Upper lobe of right lung (tissue), 1 donor: ENCODE measurements around the gene RTP3. TPM values are rescaled to one million over a fixed set of nuclear protein-coding genes. Genes with fewer than 3 reads are reported as not detected.

Experiments
- ATAC-seq: fragments of 200-7000 bp; cut with Tn5 transposase; one replicate; pipeline ENCODE4 v1.9.1; 2020; ENCODE audit warnings: mild to moderate bottlenecking, moderate library complexity
- DNase-seq: peaks from one replicate; pipeline ENCODE4 v3.0.0-alpha.2; 2020
- H3K27ac ChIP-seq: fragments of 200-600 bp; one replicate; pipeline ENCODE4 v1.8.0; 2022
- H3K27me3 ChIP-seq: fragments of 200-600 bp; one replicate; pipeline ENCODE4 v1.8.0; 2022; ENCODE audit warnings: mild to moderate bottlenecking
- H3K36me3 ChIP-seq: fragments of 200-600 bp; one replicate; pipeline ENCODE4 v1.8.0; 2022
- H3K4me1 ChIP-seq: fragments of 200-600 bp; one replicate; pipeline ENCODE4 v1.8.0; 2022
- H3K4me3 ChIP-seq: fragments of 200-600 bp; one replicate; pipeline ENCODE4 v1.8.0; 2022; ENCODE audit warnings: mild to moderate bottlenecking
- H3K9me3 ChIP-seq: fragments of 200-600 bp; one replicate; pipeline ENCODE4 v1.8.0; 2022
- intact Hi-C: fragments of 100-400 bp; cut with DNase I; formaldehyde crosslinking; loops from one replicate; pipeline ENCODE4 v1.11.0; 2022
- total RNA-seq: library from RNA; stranded (reverse); fragmentation: NEBNext Ultra II Directional; extraction: Animal tissue kit (Norgen Biotek cat#: 25700); gene quantifications from one replicate; pipeline ENCODE4 v1.2.1, GENCODE V29; 2021
- TF ChIP-seq, protein P1 (sequence below): fragments of 200-600 bp; IDR thresholded peaks from one replicate; pipeline ENCODE4 v1.8.0; 2022; ENCODE audit warnings: antibody characterized with exemption
- donor health status: DM: no; HTN: yes; CAD: no; lungs with severe emphysema.

Gene RTP3
- total RNA-seq, 1 donor from 2014 or later: not detected

DNA sequence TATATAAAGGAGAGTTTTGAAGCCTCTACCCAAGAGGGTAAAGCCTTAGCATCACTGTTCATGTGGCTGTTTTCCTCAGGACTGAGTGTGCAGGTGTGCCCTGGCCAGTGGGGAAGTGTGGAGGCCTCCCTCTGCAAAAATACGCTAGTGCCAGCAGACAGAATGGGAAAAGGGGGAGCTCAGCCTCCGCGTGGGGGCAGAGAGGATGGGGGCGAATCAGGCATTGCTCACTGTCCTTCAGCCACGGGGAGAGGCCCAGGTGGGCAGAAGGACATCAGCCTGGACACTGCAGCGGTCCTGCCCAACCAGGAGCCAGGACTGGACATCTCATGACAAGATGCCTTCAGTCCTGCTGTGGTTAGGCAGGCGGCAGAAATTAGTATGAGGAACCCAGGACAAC is 43.2 kb upstream of the RTP3 start:
- Histone ChIP-seq H3K27me3 (no peaks in the 10 kb centered on the region), H3K36me3 (no peaks in the 10 kb centered on the region), H3K27ac (no peak overlapping the region), H3K4me1 (no peaks in the 10 kb centered on the region), H3K4me3 (no peak overlapping the region), H3K9me3 (no peaks in the 10 kb centered on the region)
- intact Hi-C loops: no loop called here
- ATAC-seq (no peak), DNase-seq (no peak)
- TF ChIP-seq, protein P1, sequence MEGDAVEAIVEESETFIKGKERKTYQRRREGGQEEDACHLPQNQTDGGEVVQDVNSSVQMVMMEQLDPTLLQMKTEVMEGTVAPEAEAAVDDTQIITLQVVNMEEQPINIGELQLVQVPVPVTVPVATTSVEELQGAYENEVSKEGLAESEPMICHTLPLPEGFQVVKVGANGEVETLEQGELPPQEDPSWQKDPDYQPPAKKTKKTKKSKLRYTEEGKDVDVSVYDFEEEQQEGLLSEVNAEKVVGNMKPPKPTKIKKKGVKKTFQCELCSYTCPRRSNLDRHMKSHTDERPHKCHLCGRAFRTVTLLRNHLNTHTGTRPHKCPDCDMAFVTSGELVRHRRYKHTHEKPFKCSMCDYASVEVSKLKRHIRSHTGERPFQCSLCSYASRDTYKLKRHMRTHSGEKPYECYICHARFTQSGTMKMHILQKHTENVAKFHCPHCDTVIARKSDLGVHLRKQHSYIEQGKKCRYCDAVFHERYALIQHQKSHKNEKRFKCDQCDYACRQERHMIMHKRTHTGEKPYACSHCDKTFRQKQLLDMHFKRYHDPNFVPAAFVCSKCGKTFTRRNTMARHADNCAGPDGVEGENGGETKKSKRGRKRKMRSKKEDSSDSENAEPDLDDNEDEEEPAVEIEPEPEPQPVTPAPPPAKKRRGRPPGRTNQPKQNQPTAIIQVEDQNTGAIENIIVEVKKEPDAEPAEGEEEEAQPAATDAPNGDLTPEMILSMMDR: no peak

GRCh38 chr3:46455231-46456115 is 42.3 kb upstream of the RTP3 start:
- TF ChIP-seq, protein P1: no peak
- Histone ChIP-seq H3K36me3 (no peaks in the 10 kb centered on the region), H3K27me3 (no peaks in the 10 kb centered on the region), H3K4me1 (no peaks in the 10 kb centered on the region), H3K4me3 (no peak overlapping the region), H3K27ac (no peak overlapping the region), H3K9me3 (no peaks in the 10 kb centered on the region)
- no peak for DNase-seq
- peak; percentile 16 for ATAC-seq
- intact Hi-C loops: no loop called here

DNA sequence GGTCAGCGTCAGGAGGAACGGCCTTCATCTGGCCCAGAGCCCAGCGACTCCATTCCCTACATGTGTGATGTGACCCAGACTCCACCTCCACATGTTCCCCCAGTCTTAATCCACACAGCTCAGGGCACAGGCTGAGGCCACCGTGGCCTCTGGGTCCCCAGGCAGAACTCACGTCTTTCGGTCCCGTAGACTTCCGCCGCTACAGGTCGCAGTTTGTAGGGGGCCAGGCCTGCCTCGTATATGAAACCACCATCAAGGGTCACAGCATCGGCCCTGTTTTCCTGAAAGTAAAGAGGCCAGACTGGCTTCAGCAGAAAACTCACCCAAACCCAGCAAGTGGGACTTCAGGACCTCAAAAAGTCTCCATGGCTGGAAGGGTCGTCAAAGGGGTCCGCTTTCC is 41.7 kb upstream of the RTP3 start:
- TF ChIP-seq, protein P1: no peak
- Histone ChIP-seq H3K4me3 (no peak overlapping the region), H3K27ac (no peak overlapping the region), H3K9me3 (no peaks in the 10 kb centered on the region), H3K4me1 (no peaks in the 10 kb centered on the region), H3K36me3 (no peaks in the 10 kb centered on the region), H3K27me3 (no peaks in the 10 kb centered on the region)
- ATAC-seq (no peak), DNase-seq (no peak)
- intact Hi-C loops: no loop called here

GRCh38 chr3:46460051-46460450 is 37.7 kb upstream of the RTP3 start:
- TF ChIP-seq, protein P1: no peak
- no peak for DNase-seq
- intact Hi-C loops: no loop called here

GRCh38 chr3:46462111-46462510 is 35.7 kb upstream of the RTP3 start:
- peaks cover 25% of the 10 kb centered on the region for H3K27me3 ChIP-seq
- H3K4me1 ChIP-seq: peaks cover 14% of the 10 kb centered on the region
- intact Hi-C loops: no loop called here
- peak overlapping the region; percentile 21 for H3K4me3 ChIP-seq
- ATAC-seq: peak; percentile 25
- H3K27ac ChIP-seq: peak overlapping the region; percentile 55
- no peaks in the 10 kb centered on the region for H3K36me3 ChIP-seq
- DNase-seq: no peak
- no peaks in the 10 kb centered on the region for H3K9me3 ChIP-seq
- TF ChIP-seq, protein P1: no peak

More at GRCh38 chr3:46460051-46460450, 37.7 kb upstream of the RTP3 start:
- Histone ChIP-seq H3K4me3 (no peak overlapping the region), H3K4me1 (peaks cover 10% of the 10 kb centered on the region), H3K9me3 (no peaks in the 10 kb centered on the region), H3K27ac (no peak overlapping the region), H3K27me3 (peaks cover 23% of the 10 kb centered on the region), H3K36me3 (no peaks in the 10 kb centered on the region)
- no peak for ATAC-seq
